Heart left ventricle (tissue), 11 donors: ENCODE data around the gene C19orf38. TPM values are rescaled to one million over a fixed set of nuclear protein-coding genes. Genes with fewer than 3 reads are reported as not detected.

Experiments used
- microRNA-seq, 4 donors: library from miRNA; unstranded; fragments of <30 nt; microRNA quantifications; one replicate each; pipeline versions ENCODE4 to v1.2.0, GENCODE V29; 2017 to 2020
- polyA plus RNA-seq, 2 donors: library from polyadenylated mRNA; stranded (reverse); fragments of 200-250 nt; gene quantifications; one replicate each; pipeline ENCODE4 v1.2.3, GENCODE V29; 2013
- total RNA-seq, 9 donors: library from RNA; depleted of rRNA in 2 of 9; stranded (reverse); fragments of >200 nt in 2 of 9; fragmentation: NEBNext Ultra II Directional in 3 of 9; extraction: Animal tissue kit (Norgen Biotek cat#: 25700) in 3 of 9; gene quantifications; one replicate each; pipeline versions ENCODE4 v1.1.0 to v1.2.4, GENCODE V29; 2016 to 2023
- donor health status: ischemic (EF 13 %, LVEDD 7.1; RV severe dilation, severe dysfunction).
- donor health status: healthy with polysubstance abuse.
- donor health status: DM: no; HTN: yes; CAD: no.
- donor health status: DM: no; HTN: no; CAD: no.
- donor health status: ischemic (EF 25% LVEDD 5.7; RV mildly dilated, moderate dysfunction).
- donor health status: healthy.
- donor health status: DM: yes; HTN: yes; CAD: no.
- donor health status: PGD.
- donor health status: nonischemic (EF 23%, LVEDD 6.1; RV moderate dilation, normal function).

Gene C19orf38
- total and polyA plus RNA-seq, 11 donors, result 0.21 to 6.0 (median 0.86) TPM

Small RNAs within 50 kb of the gene (microRNA-seq; reads per million reads assigned to microRNA genes)
- gene MIR199A1 (0.21 to 0.77 (median 0.43) reads per million in 4 donors), gene MIR6793 (0 to 6.2 (median 1.0) reads per million in 4 donors)

Other genes starting within 250 kb of the C19orf38 start
- 100 to 1,000 TPM in 2 of 9 donors, 10 to 100 TPM in 7; 63.8 to 130 (median 91.9) TPM for gene SLC44A2, start 222.9 kb upstream of the C19orf38 start, total RNA-seq
- gene SLC44A2, start 222.9 kb upstream of the C19orf38 start, polyA plus RNA-seq, result 10 to 100 TPM; 43.1 to 66.3 TPM
- gene ILF3, start 194.1 kb upstream of the C19orf38 start, total RNA-seq, result 100 to 1,000 TPM in 7 of 9 donors, 10 to 100 TPM in 2; 45.7 to 140 (median 118) TPM
- gene ILF3, start 194.1 kb upstream of the C19orf38 start, polyA plus RNA-seq, result 10 to 100 TPM; 62.1 to 94.4 TPM
- 10 to 100 TPM; 16.6 to 31.8 (median 25.7) TPM for gene QTRT1, start 147.0 kb upstream of the C19orf38 start, total RNA-seq
- 10 to 100 TPM; 32.1 to 46.6 TPM for gene QTRT1, start 147.0 kb upstream of the C19orf38 start, polyA plus RNA-seq
- 100 to 1,000 TPM in 8 of 9 donors, 10 to 100 TPM in 1; 98.9 to 204 (median 137) TPM for gene DNM2, start 130.3 kb upstream of the C19orf38 start, total RNA-seq
- 100 to 1,000 TPM in 1 of 2 donors, 10 to 100 TPM in 1; 98.9 to 118 TPM for gene DNM2, start 130.3 kb upstream of the C19orf38 start, polyA plus RNA-seq
- 10 to 100 TPM; 27.0 to 56.5 (median 35.0) TPM for gene TMED1, start 12.2 kb upstream of the C19orf38 start, total RNA-seq
- gene TMED1, start 12.2 kb upstream of the C19orf38 start, polyA plus RNA-seq, result 10 to 100 TPM; 44.6 to 76.5 TPM
- gene CARM1, start 23.1 kb downstream of the C19orf38 start, total RNA-seq, result 10 to 100 TPM; 22.4 to 39.5 (median 29.3) TPM
- 10 to 100 TPM; 26.9 to 38.6 TPM for gene CARM1, start 23.1 kb downstream of the C19orf38 start, polyA plus RNA-seq
- 10 to 100 TPM; 11.5 to 27.1 (median 17.3) TPM for gene YIPF2, start 80.2 kb downstream of the C19orf38 start, total RNA-seq
- gene YIPF2, start 80.2 kb downstream of the C19orf38 start, polyA plus RNA-seq, result 10 to 100 TPM; 21.5 to 38.7 TPM
- gene TIMM29, start 80.4 kb downstream of the C19orf38 start, total RNA-seq, result 10 to 100 TPM; 10.0 to 29.3 (median 14.5) TPM
- gene TIMM29, start 80.4 kb downstream of the C19orf38 start, polyA plus RNA-seq, result 10 to 100 TPM; 15.5 to 17.3 TPM
- 10 to 100 TPM; 34.1 to 70.9 (median 48.3) TPM for gene SMARCA4, start 112.6 kb downstream of the C19orf38 start, total RNA-seq
- gene SMARCA4, start 112.6 kb downstream of the C19orf38 start, polyA plus RNA-seq, result 10 to 100 TPM; 49.5 to 62.5 TPM
- 10 to 100 TPM in 8 of 9 donors, 1 to 10 TPM in 1; 4.3 to 30.9 (median 19.0) TPM for gene LDLR, start 241.0 kb downstream of the C19orf38 start, total RNA-seq
- gene LDLR, start 241.0 kb downstream of the C19orf38 start, polyA plus RNA-seq, result 10 to 100 TPM in 1 of 2 donors, 1 to 10 TPM in 1; 4.5 to 45.9 TPM